ENCODE data around the gene FNDC3B.

FNDC3B gene

GRCh38 chr3:172137287-172138192 lies 98.2 kb downstream of the FNDC3B start:
- Histone ChIP-seq H3K27me3 (ENCODE audit: control insufficient read depth in 5 of 5, insufficient read depth in 4 of 5, low read length in 5 of 5) (no peaks in the 10 kb centered on the region), H3K27ac (ENCODE audit: low read depth, low read length) (peak overlapping the region; percentile 90), H3K4me3 (ENCODE audit: low read depth in 1 of 5, low read length in 5 of 5) (no peak overlapping the region), H3K9me3 (ENCODE audit: control insufficient read depth in 5 of 5, low read length in 5 of 5) (no peaks in the 10 kb centered on the region), H3K36me3 (ENCODE audit: control insufficient read depth in 5 of 5, insufficient read depth in 5 of 5, low read length in 5 of 5) (peaks cover 0 to 8% (median 3%) of the 10 kb centered on the region in 5 donors), H3K9ac (ENCODE audit: low read length in 5 of 5) (peak overlapping the region in 3 of 5 donors; percentile 24 to 74 (median 65)), H3K4me1 (ENCODE audit: control insufficient read depth in 5 of 5, insufficient read depth in 5 of 5, low read length in 5 of 5) (peaks cover 17 to 77% (median 67%) of the 10 kb centered on the region in 5 donors)

DNA sequence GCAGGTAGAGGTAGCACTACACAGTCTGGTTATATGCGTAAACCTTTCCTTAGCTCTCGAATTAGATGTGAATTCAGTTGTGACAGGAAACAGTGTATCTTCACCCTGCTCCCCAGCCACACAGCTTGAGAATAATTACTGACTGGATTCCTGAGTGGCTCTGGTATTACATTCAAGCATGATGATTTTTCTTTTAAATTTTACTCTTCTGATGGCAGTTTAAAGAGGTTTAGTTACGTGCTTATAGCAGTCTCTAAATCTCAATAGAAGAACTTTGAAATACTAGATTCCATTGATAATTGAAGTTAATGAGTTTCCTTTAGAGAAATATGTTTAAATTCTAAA lies 98.8 kb downstream of the FNDC3B start:
- Histone ChIP-seq H3K27me3 (ENCODE audit: control insufficient read depth in 5 of 5, insufficient read depth in 4 of 5, low read length in 5 of 5) (no peaks in the 10 kb centered on the region), H3K4me3 (ENCODE audit: low read depth in 1 of 5, low read length in 5 of 5) (no peak overlapping the region), H3K27ac (ENCODE audit: low read depth, low read length) (peak overlapping the region; percentile 90), H3K9me3 (ENCODE audit: control insufficient read depth in 5 of 5, low read length in 5 of 5) (no peaks in the 10 kb centered on the region), H3K4me1 (ENCODE audit: control insufficient read depth in 5 of 5, insufficient read depth in 5 of 5, low read length in 5 of 5) (peaks cover 17 to 82% (median 71%) of the 10 kb centered on the region in 5 donors), H3K36me3 (ENCODE audit: control insufficient read depth in 5 of 5, insufficient read depth in 5 of 5, low read length in 5 of 5) (peaks cover 0 to 6% (median 3%) of the 10 kb centered on the region in 5 donors), H3K9ac (ENCODE audit: low read length in 5 of 5) (peak overlapping the region in 3 of 5 donors; percentile 24 to 74 (median 65))

DNA sequence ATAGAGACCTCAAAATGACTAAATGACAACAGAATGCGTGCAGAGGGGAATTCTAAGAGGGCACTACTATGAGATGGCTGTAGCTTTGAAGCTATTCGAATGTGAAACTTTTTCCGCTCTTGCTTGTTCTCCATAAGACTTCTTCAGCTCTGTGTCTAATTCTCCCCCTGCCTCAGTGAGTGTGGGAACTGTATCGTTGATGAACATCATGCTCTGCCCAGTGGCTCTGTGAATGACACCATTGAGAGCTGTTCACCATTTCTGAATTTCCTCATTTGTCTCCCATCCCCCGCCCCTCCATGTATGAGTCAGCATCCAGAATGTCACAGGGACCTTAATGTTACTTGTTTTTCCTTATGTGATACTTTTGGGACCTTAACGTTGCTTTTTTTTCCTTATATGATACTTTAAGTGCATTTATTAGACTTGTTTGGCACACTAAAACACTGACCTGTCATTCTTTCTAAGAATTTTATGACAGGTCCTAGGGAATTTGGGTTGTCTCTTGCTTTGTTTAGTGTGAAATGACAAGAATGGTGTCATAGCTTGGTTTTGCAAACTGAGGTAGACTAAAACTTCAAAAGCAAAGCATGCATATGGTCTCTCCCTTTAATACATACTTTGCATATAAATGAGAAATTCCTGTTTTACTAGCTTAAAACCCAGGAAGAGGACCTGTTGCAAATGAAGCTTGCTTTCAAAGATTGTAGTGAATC lies 99.6 kb downstream of the FNDC3B start:
- H3K9me3 ChIP-seq (ENCODE audit: control insufficient read depth in 5 of 5, low read length in 5 of 5): no peaks in the 10 kb centered on the region
- peak overlapping the region in 3 of 5 donors; percentile 12 to 74 (median 35) for H3K9ac ChIP-seq (ENCODE audit: low read length in 5 of 5)
- no peak overlapping the region for H3K4me3 ChIP-seq (ENCODE audit: low read depth in 1 of 5, low read length in 5 of 5)
- no peaks in the 10 kb centered on the region for H3K27me3 ChIP-seq (ENCODE audit: control insufficient read depth in 5 of 5, insufficient read depth in 4 of 5, low read length in 5 of 5)
- peaks cover 0 to 4% (median 0%) of the 10 kb centered on the region in 5 donors for H3K36me3 ChIP-seq (ENCODE audit: control insufficient read depth in 5 of 5, insufficient read depth in 5 of 5, low read length in 5 of 5)
- H3K27ac ChIP-seq (ENCODE audit: low read depth, low read length): peak overlapping the region; percentile 90
- peaks cover 17 to 78% (median 70%) of the 10 kb centered on the region in 5 donors for H3K4me1 ChIP-seq (ENCODE audit: control insufficient read depth in 5 of 5, insufficient read depth in 5 of 5, low read length in 5 of 5)

- Histone ChIP-seq H3K36me3 (ENCODE audit: control insufficient read depth in 5 of 5, insufficient read depth in 5 of 5, low read length in 5 of 5) (peaks cover 0 to 2% (median 0%) of the 10 kb centered on the region in 5 donors), H3K4me3 (ENCODE audit: low read depth in 1 of 5, low read length in 5 of 5) (no peak overlapping the region), H3K9ac (ENCODE audit: low read length in 5 of 5) (peak overlapping the region in 3 of 5 donors; percentile 45 to 74 (median 50)), H3K4me1 (ENCODE audit: control insufficient read depth in 5 of 5, insufficient read depth in 5 of 5, low read length in 5 of 5) (peaks cover 17 to 77% (median 67%) of the 10 kb centered on the region in 5 donors), H3K9me3 (ENCODE audit: control insufficient read depth in 5 of 5, low read length in 5 of 5) (no peaks in the 10 kb centered on the region), H3K27me3 (ENCODE audit: control insufficient read depth in 5 of 5, insufficient read depth in 4 of 5, low read length in 5 of 5) (no peaks in the 10 kb centered on the region), H3K27ac (ENCODE audit: low read depth, low read length) (peak overlapping the region; percentile 90)
These were observed 100.3 kb downstream of the FNDC3B start for GRCh38 chr3:172139528-172140276.

DNA sequence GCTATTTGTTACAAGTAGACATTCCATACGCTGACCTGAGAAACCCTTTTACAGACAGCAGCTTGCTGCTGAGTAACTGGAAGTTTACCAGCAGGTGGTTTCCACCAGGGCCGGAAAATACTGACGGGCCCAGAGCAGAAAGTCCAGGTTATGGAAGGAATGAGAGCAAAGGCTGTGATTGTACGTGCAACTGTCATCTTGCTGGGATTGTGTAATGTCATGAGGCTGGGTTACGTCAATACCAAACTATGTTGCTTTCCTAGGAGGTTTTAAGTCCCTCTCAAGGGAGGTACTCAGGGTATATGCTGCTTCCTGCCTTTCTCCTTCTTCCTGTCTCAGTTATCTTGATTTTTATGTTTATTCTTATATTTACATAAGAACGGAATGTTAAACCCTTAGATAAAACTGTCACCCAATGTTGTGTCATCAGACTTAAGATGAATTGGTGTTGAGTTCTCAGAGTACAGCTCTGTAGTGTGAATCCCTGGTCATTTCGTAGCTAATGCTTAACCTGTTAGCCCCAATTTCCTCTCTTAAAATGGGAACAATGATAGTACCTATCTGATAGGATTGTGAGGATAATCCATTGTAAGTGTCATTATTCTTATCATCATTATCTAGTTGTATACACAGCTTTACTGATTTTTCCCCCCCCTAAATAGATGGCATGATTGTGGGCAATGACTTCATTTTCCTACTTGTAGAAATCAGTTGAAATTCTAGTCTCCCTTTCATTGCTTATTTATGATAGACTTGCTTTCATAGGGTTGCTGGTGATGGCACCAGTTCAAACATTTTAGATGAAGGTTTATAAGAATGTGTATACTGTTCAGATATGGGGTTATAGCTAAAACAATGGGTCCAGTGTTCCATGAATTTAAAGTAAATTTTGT lies 101.4 kb downstream of the FNDC3B start:
- Histone ChIP-seq H3K27ac (ENCODE audit: low read depth, low read length) (peak overlapping the region; percentile 90), H3K4me1 (ENCODE audit: control insufficient read depth in 5 of 5, insufficient read depth in 5 of 5, low read length in 5 of 5) (peaks cover 17 to 72% (median 64%) of the 10 kb centered on the region in 5 donors), H3K4me3 (ENCODE audit: low read depth in 1 of 5, low read length in 5 of 5) (no peak overlapping the region), H3K9me3 (ENCODE audit: control insufficient read depth in 5 of 5, low read length in 5 of 5) (no peaks in the 10 kb centered on the region), H3K27me3 (ENCODE audit: control insufficient read depth in 5 of 5, insufficient read depth in 4 of 5, low read length in 5 of 5) (no peaks in the 10 kb centered on the region), H3K36me3 (ENCODE audit: control insufficient read depth in 5 of 5, insufficient read depth in 5 of 5, low read length in 5 of 5) (peaks cover 0 to 2% (median 0%) of the 10 kb centered on the region in 5 donors), H3K9ac (ENCODE audit: low read length in 5 of 5) (peak overlapping the region in 4 of 5 donors; percentile 9 to 74 (median 38))

DNA sequence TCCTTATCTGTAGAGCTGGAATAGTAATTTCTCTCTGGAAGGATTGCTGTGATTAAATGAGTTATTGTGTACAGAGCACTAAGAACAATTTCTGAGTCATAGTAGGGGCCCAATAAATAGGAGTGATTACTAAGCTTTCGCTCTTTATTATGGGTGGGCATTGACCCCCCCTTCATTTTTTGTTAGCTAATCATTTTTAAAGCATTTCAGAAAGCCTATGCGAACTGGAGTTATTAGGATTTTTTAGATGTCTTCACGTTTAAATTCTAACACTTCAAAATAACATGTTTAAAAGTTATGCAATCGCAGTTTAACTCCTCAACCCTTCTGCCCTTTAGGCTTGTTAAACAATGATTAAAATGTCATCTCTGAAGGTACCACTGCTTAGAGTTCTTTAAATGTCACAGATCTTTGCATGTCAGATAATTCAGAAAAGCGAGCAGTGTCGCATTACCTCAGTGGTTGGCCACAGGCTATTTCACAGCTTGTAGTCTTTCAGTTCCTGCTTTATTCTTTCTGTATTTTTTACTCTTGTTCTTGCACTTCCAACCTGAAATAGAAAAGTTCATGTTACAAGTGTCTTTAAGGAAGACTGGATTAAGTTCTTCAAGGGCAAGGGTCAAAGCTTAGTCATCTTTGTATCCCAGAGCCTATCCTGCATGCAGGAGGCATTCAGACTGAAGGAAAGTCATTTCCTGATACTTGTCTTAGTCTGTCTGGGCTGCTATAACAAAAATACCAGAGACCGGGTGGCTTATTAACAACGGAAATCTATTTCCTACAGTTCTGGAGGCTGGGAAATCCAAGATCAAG lies 102.9 kb downstream of the FNDC3B start:
- Histone ChIP-seq H3K4me3 (ENCODE audit: low read depth in 1 of 5, low read length in 5 of 5) (no peak overlapping the region), H3K27me3 (ENCODE audit: control insufficient read depth in 5 of 5, insufficient read depth in 4 of 5, low read length in 5 of 5) (no peaks in the 10 kb centered on the region), H3K27ac (ENCODE audit: low read depth, low read length) (peak overlapping the region; percentile 89)

GRCh38 chr3:172142864-172143451 lies 103.6 kb downstream of the FNDC3B start:
- Histone ChIP-seq H3K9me3 (ENCODE audit: control insufficient read depth in 5 of 5, low read length in 5 of 5) (no peaks in the 10 kb centered on the region), H3K27me3 (ENCODE audit: control insufficient read depth in 5 of 5, insufficient read depth in 4 of 5, low read length in 5 of 5) (no peaks in the 10 kb centered on the region), H3K9ac (ENCODE audit: low read length in 5 of 5) (peak overlapping the region in 1 of 5 donors; percentile 19), H3K36me3 (ENCODE audit: control insufficient read depth in 5 of 5, insufficient read depth in 5 of 5, low read length in 5 of 5) (no peaks in the 10 kb centered on the region), H3K4me3 (ENCODE audit: low read depth in 1 of 5, low read length in 5 of 5) (no peak overlapping the region), H3K4me1 (ENCODE audit: control insufficient read depth in 5 of 5, insufficient read depth in 5 of 5, low read length in 5 of 5) (peaks cover 12 to 54% (median 46%) of the 10 kb centered on the region in 5 donors), H3K27ac (ENCODE audit: low read depth, low read length) (peak overlapping the region; percentile 89)

More for the DNA sequence above, 102.9 kb downstream of the FNDC3B start:
- H3K4me1 ChIP-seq (ENCODE audit: control insufficient read depth in 5 of 5, insufficient read depth in 5 of 5, low read length in 5 of 5): peaks cover 17 to 61% (median 53%) of the 10 kb centered on the region in 5 donors
- H3K9ac ChIP-seq (ENCODE audit: low read length in 5 of 5): peak overlapping the region in 2 of 5 donors; percentile 19 to 46
- no peaks in the 10 kb centered on the region for H3K9me3 ChIP-seq (ENCODE audit: control insufficient read depth in 5 of 5, low read length in 5 of 5)
- H3K36me3 ChIP-seq (ENCODE audit: control insufficient read depth in 5 of 5, insufficient read depth in 5 of 5, low read length in 5 of 5): no peaks in the 10 kb centered on the region

DNA sequence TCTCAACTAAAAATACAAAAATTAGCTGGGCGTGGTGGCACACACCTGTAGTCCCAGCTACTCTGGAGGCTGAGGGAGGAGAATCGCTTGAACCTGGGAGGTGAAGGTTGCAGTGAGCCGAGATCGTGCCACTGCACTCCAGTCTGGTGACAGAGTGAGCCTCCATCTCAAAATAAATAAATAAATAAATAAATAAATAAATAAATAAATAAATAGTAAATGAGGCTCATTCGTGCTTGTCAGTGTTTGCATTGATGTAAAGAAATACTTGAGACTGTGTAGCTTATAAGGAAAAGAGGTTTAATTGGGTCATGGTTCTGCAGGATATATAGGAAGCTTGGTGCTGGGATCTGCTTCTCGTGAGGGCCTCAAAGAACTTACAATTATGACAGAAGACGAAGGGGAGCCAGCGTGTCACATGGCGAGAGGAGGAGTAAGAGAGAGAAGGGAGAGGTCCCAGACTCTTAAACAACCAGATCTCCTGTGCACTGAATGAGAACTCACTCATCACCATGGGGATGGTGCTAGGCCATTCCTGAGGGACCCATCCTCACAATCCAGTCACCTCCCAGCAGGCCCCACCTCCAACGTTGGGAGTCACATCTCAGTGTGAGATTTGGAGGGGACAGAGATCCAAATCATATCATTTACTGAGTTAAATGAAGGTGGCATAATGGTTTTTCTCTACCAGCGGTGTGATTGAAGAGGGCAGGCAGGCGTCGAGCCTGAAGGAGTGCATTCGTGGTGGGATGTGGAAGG lies 104.5 kb downstream of the FNDC3B start:
- H3K9ac ChIP-seq (ENCODE audit: low read length in 5 of 5): no peak overlapping the region
- H3K4me3 ChIP-seq (ENCODE audit: low read depth in 1 of 5, low read length in 5 of 5): no peak overlapping the region
- H3K4me1 ChIP-seq (ENCODE audit: control insufficient read depth in 5 of 5, insufficient read depth in 5 of 5, low read length in 5 of 5): peaks cover 6 to 49% (median 41%) of the 10 kb centered on the region in 5 donors
- no peaks in the 10 kb centered on the region for H3K27me3 ChIP-seq (ENCODE audit: control insufficient read depth in 5 of 5, insufficient read depth in 4 of 5, low read length in 5 of 5)
- peak overlapping the region; percentile 8 for H3K27ac ChIP-seq (ENCODE audit: low read depth, low read length)
- peaks cover 0 to 5% (median 0%) of the 10 kb centered on the region in 5 donors for H3K36me3 ChIP-seq (ENCODE audit: control insufficient read depth in 5 of 5, insufficient read depth in 5 of 5, low read length in 5 of 5)
- H3K9me3 ChIP-seq (ENCODE audit: control insufficient read depth in 5 of 5, low read length in 5 of 5): no peaks in the 10 kb centered on the region
